Keratinocyte (primary cell): ENCODE measurements around the gene HDAC5. TPM values are rescaled to one million over a fixed set of nuclear protein-coding genes. Genes with fewer than 3 reads are reported as not detected.

Experiments
- DNase-seq: peaks from one replicate; pipeline ENCODE4 v3.0.0-alpha.2; 2011; ENCODE audit warnings: low read depth, missing footprints, low spot score
- FAIRE-seq: peaks from 2 replicates; lab custom pipeline; 2011; peaks lifted over from hg19 to GRCh38; lab: Jason Lieb, UNC
- H2AFZ ChIP-seq: 2 replicates; pipeline ENCODE4 v1.6.0; 2012; ENCODE audit warnings: low read length, control low read depth, inconsistent platforms; ENCODE audit not compliant: control insufficient read depth
- H3K27ac ChIP-seq: 2 replicates; pipeline ENCODE4 v1.5.1; 2011; ENCODE audit warnings: low read length; ENCODE audit not compliant: control insufficient read depth, insufficient read depth
- H3K27me3 ChIP-seq: 3 replicates; pipeline ENCODE4 v1.6.0; 2011; ENCODE audit warnings: low read length; ENCODE audit not compliant: control insufficient read depth, insufficient read depth; ENCODE audit errors: extremely low read depth
- H3K36me3 ChIP-seq, 2 experiments: 2 replicates in 1 of 2; 3 replicates in 1 of 2; pipeline ENCODE4 v1.5.1; 2011; ENCODE audit warnings: low read length in 2 of 2, mild to moderate bottlenecking in 1 of 2; ENCODE audit not compliant: control insufficient read depth in 2 of 2, insufficient read depth in 2 of 2; ENCODE audit errors: extremely low read depth in 1 of 2
- H3K4me1 ChIP-seq: 3 replicates; pipeline ENCODE4 v1.5.1; 2011; ENCODE audit warnings: low read length; ENCODE audit not compliant: control insufficient read depth, insufficient read depth; ENCODE audit errors: extremely low read depth
- H3K4me2 ChIP-seq: 3 replicates; pipeline ENCODE4 v1.6.0; 2011; ENCODE audit warnings: low read depth, low read length; ENCODE audit not compliant: control insufficient read depth, insufficient read depth; ENCODE audit errors: extremely low read depth
- H3K4me3 ChIP-seq, 3 experiments: fragments of 200-600 bp in 1 of 3; sonication (generic) in 1 of 3; 2 replicates in 2 of 3; 3 replicates in 1 of 3; pipeline ENCODE4 v1.5.1; 2011 to 2016; ENCODE audit warnings: low read length in 3 of 3, mild to moderate bottlenecking in 3 of 3, control low read depth in 2 of 3, inconsistent platforms in 1 of 3, low read depth in 1 of 3, mixed read lengths in 1 of 3, mixed run types in 1 of 3, moderate library complexity in 1 of 3; ENCODE audit not compliant: control insufficient read depth in 2 of 3, insufficient read depth in 2 of 3; ENCODE audit errors: extremely low read depth in 1 of 3
- H3K79me2 ChIP-seq: 2 replicates; pipeline ENCODE4 v1.6.0; 2012; ENCODE audit warnings: low read length; ENCODE audit not compliant: control insufficient read depth, insufficient read depth
- H3K9ac ChIP-seq: 3 replicates; pipeline ENCODE4 v1.6.0; 2011; ENCODE audit warnings: low read length; ENCODE audit not compliant: control insufficient read depth, insufficient read depth; ENCODE audit errors: extremely low read depth
- H3K9me1 ChIP-seq: 3 replicates; pipeline ENCODE4 v1.6.0; 2011; ENCODE audit warnings: low read length; ENCODE audit not compliant: control insufficient read depth, insufficient read depth; ENCODE audit errors: extremely low read depth
- H3K9me3 ChIP-seq: 2 replicates; pipeline ENCODE4 v1.5.1; 2012; ENCODE audit warnings: low read depth, low read length; ENCODE audit not compliant: control insufficient read depth
- H4K20me1 ChIP-seq: 3 replicates; pipeline ENCODE4 v1.6.0; 2011; ENCODE audit warnings: low read length; ENCODE audit not compliant: control insufficient read depth, insufficient read depth; ENCODE audit errors: extremely low read depth
- CTCF ChIP-seq, 3 experiments: IDR thresholded peaks in 1 of 3; conservative IDR thresholded peaks in 1 of 3; optimal IDR thresholded peaks in 1 of 3; 2 replicates in 2 of 3; 3 replicates in 1 of 3; pipeline versions ENCODE3 to v1.5.1; 2011; ENCODE audit warnings: low read length in 3 of 3, mild to moderate bottlenecking in 3 of 3, moderate library complexity in 2 of 3, control low read depth in 1 of 3, inconsistent platforms in 1 of 3; ENCODE audit not compliant: insufficient read depth in 2 of 3; ENCODE audit errors: extremely low read depth in 1 of 3
- EZH2 ChIP-seq: IDR thresholded peaks from one replicate; pipeline ENCODE4 v1.6.1; 2012; ENCODE audit warnings: inconsistent platforms, mild to moderate bottlenecking, low read length, moderate library complexity
- dilution Hi-C: fragments of 300-500 bp; cut with MboI; formaldehyde crosslinking; loops from one replicate; pipeline ENCODE4 v1.7.0; 2020; ENCODE audit warnings: low sequenced_read_pairs; ENCODE audit not compliant: extremely low pct_ligation_motif_present
- polyA plus RNA-seq, 5 experiments: library from polyadenylated mRNA; depleted of rRNA in 3 of 5; stranded (reverse) in 3 of 5; stranded (forward) in 1 of 5; unstranded in 1 of 5; fragments of >200 nt; gene quantifications; 1 replicate in 1 of 5; 2 replicates in 3 of 5; 3 replicates in 1 of 5; pipeline versions ENCODE4 v1.2.1 to v1.2.3, GENCODE V29; 2011 to 2012; ENCODE audit warnings: missing spikeins in 2 of 5, low read depth in 1 of 5, low replicate concordance in 1 of 5

HDAC5 gene
- polyA plus RNA-seq, 1 donor (not counting 4 experiments of a cell fraction or from before 2014, with no cell fraction given) = 4.5 TPM

DNA sequence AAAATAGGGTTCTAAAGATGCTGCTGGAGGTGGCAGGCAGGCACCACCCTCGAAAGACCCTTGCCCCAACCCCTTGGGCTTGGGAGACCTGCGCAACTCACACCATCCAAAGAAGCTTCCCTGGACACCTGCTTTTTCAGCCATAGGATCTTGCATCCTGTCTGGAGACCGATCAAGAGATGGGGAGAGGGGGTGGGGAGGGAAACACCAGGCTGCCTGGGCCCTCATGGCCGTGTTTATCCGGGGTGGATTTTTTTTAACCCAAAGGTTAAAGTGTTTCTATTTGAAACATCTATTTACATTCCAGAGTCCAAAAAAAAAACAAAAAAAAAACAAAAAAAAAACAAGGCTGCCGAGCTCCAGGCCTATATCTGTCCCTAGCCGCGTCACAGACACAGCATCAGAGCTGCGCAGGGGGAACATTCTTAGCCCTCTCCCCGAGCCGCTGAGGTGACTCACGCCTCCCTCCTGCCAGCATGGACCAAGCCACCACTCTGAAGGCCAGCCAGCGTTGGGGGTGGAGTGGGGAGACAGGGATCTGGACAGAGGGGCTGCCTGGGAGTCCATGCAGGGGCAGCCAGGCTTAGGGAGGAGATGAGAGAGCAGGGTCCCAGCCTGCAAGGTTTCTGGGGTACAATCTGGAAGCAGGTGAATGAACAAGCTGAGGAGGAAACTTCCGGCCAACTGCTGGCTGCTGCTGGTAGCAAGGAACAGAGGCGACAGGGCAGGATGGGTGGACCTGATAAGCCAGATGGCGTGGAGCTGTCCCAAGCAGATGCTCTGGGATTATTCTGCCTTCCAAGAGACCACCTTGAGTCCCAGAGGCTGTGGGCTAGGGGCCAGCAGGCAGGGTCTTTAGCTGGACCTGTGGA is 14.8 kb downstream of the HDAC5 start:
- H3K27me3 ChIP-seq = peaks cover 5% of the 10 kb centered on the region
- H3K4me3 ChIP-seq = no peak overlapping the region
- H3K4me1 ChIP-seq = peaks cover 18% of the 10 kb centered on the region
- no peaks in the 10 kb centered on the region for H3K9me1 ChIP-seq
- no peak overlapping the region for H3K9ac ChIP-seq
- DNase-seq (no peak), FAIRE-seq (no peak)
- no peaks in the 10 kb centered on the region for H3K36me3 ChIP-seq
- no peak for TF ChIP-seq CTCF (optimal IDR thresholded peaks at IDR 0.05 in 1 of 3, IDR thresholded peaks at IDR 0.05 in 1 of 3, conservative IDR thresholded peaks at IDR 0.05 in 1 of 3; ENCODE audit: extremely low read depth in 1 of 3, insufficient read depth in 2 of 3, low read length in 3 of 3)
- no peak for TF ChIP-seq EZH2
- H3K4me2 ChIP-seq = no peak overlapping the region
- H3K79me2 ChIP-seq = no peaks in the 10 kb centered on the region
- H3K9me3 ChIP-seq = no peaks in the 10 kb centered on the region
- H3K27ac ChIP-seq = no peak overlapping the region
- dilution Hi-C loops = no loop called here
- no peak overlapping the region for H2AFZ ChIP-seq
- H4K20me1 ChIP-seq = no peaks in the 10 kb centered on the region

DNA sequence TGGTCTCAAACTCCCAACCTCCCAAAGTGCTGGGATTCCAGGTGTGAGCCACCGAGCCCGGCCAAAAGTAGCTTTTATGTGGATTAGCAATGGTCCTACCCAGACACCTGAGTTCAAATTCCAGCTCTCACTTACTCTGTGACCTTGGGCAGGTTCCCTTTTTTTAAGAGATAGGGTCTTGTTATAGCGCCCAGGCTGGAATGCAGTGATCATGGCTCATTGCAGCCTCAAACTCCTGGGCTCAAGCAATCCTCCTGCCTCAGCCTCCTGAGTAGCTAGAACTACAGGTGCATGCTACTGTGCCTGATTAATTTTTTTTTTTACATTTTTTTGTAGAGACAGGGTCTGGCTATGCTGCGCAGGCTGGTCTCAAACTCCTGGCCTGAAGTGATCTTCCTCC is 16.6 kb downstream of the HDAC5 start:
- no peak for DNase-seq
- H3K9me3 ChIP-seq = no peaks in the 10 kb centered on the region
- H3K27ac ChIP-seq = no peak overlapping the region
- H3K36me3 ChIP-seq = no peaks in the 10 kb centered on the region
- H3K4me1 ChIP-seq = peaks cover 18% of the 10 kb centered on the region
- no peaks in the 10 kb centered on the region for H4K20me1 ChIP-seq
- TF ChIP-seq CTCF (optimal IDR thresholded peaks at IDR 0.05 in 1 of 3, IDR thresholded peaks at IDR 0.05 in 1 of 3, conservative IDR thresholded peaks at IDR 0.05 in 1 of 3; ENCODE audit: extremely low read depth in 1 of 3, insufficient read depth in 2 of 3, low read length in 3 of 3) = no peak
- TF ChIP-seq EZH2 = no peak
- no peak for FAIRE-seq
- dilution Hi-C loops = no loop called here
- H3K9ac ChIP-seq = no peak overlapping the region
- no peaks in the 10 kb centered on the region for H3K9me1 ChIP-seq
- H2AFZ ChIP-seq = no peak overlapping the region
- no peak overlapping the region for H3K4me2 ChIP-seq
- H3K79me2 ChIP-seq = no peaks in the 10 kb centered on the region
- peaks cover 5% of the 10 kb centered on the region for H3K27me3 ChIP-seq
- H3K4me3 ChIP-seq = no peak overlapping the region
